HepG2 (cell line): Measurements from ENCODE around the gene CCL19. TPM values are rescaled to one million over a fixed set of nuclear protein-coding genes. Genes with fewer than 3 reads are reported as not detected.

Experiments
- ATAC-seq: fragments of 200-7000 bp; cut with Tn5 transposase; 3 replicates; pipeline ENCODE4 v1.9.1; 2020; ENCODE audit warnings: mild to moderate bottlenecking, moderate library complexity
- BruUV-seq: library from RNA; stranded (reverse); fragments of 400-500 nt; replicated peaks from 2 replicates; lab custom pipeline; 2021; lab: Mats Ljungman, UMichigan
- CTCF ChIA-PET: fragments of 300-600 bp; formaldehyde crosslinking; extraction: SDS; loops from one replicate; lab custom pipeline; 2021; ENCODE audit warnings: low total read pairs, inconsistent platforms, low intra/inter-chr PET ratio; lab: Yijun Ruan, JAX
- POLR2A ChIA-PET: fragments of 350-600 bp; sonication (Branson Sonifier 250); formaldehyde crosslinking; loops from one replicate; lab custom pipeline; 2020; ENCODE audit warnings: antibody characterized with exemption, inconsistent platforms; lab: Yijun Ruan, JAX
- DNase-seq: peaks from one replicate; pipeline ENCODE4 v3.0.0-alpha.2; 2015; ENCODE audit warnings: low spot score
- FAIRE-seq: peaks from 3 replicates; lab custom pipeline; 2011; peaks lifted over from hg19 to GRCh38; lab: Jason Lieb, UNC
- H2AFZ ChIP-seq: one replicate; pipeline ENCODE4 v1.6.1; 2011; ENCODE audit warnings: low read length, inconsistent platforms
- H3K27ac ChIP-seq: fragments of 300-600 bp; 3 replicates; pipeline ENCODE4 v1.8.0; 2011; ENCODE audit warnings: mixed run types, mild to moderate bottlenecking, mixed read lengths, low read length, inconsistent platforms; ENCODE audit not compliant: insufficient read depth; ENCODE audit errors: extremely low read length
- H3K27me3 ChIP-seq, 2 experiments: fragments of 200-600 bp in 1 of 2; 2 replicates in 1 of 2; 3 replicates in 1 of 2; pipeline versions ENCODE4 v1.6.0 to v1.8.0; 2011; ENCODE audit warnings: low read length in 2 of 2, mild to moderate bottlenecking in 2 of 2, moderate library complexity in 2 of 2, inconsistent platforms in 1 of 2; ENCODE audit not compliant: insufficient read depth in 2 of 2, control insufficient read depth in 1 of 2
- H3K36me3 ChIP-seq, 2 experiments: fragments of 200-600 bp in 1 of 2; replicated peaks in 1 of 2; 2 replicates in 1 of 2; 3 replicates in 1 of 2; pipeline versions ENCODE4 v1.5.1 to v1.8.0; 2011; ENCODE audit warnings: low read length in 2 of 2, inconsistent platforms in 1 of 2; ENCODE audit not compliant: insufficient read depth in 2 of 2, control insufficient read depth in 1 of 2
- H3K4me1 ChIP-seq: 2 replicates; pipeline ENCODE4 v1.5.1; 2012; ENCODE audit warnings: low read length, inconsistent platforms; ENCODE audit not compliant: insufficient read depth
- H3K4me2 ChIP-seq: 2 replicates; pipeline ENCODE4 v1.6.0; 2011; ENCODE audit warnings: low read depth, low read length, inconsistent platforms
- H3K4me3 ChIP-seq, 3 experiments: fragments of 200-600 bp in 1 of 3; sonication (generic), shearing (Covaris generic) in 1 of 3; replicated peaks in 1 of 3; 2 replicates each; pipeline ENCODE4 v1.5.1; 2011 to 2016; ENCODE audit warnings: low read length in 3 of 3, inconsistent platforms in 2 of 3, low read depth in 2 of 3, mild to moderate bottlenecking in 2 of 3, control low read depth in 1 of 3, mixed read lengths in 1 of 3; ENCODE audit not compliant: insufficient read depth in 1 of 3
- H3K79me2 ChIP-seq: one replicate; pipeline ENCODE4 v1.6.1; 2011; ENCODE audit warnings: low read length, inconsistent platforms; ENCODE audit not compliant: insufficient read depth
- H3K9ac ChIP-seq: 2 replicates; pipeline ENCODE4 v1.6.0; 2011; ENCODE audit warnings: mild to moderate bottlenecking, low read depth, low read length, inconsistent platforms; ENCODE audit not compliant: insufficient read depth
- H3K9me3 ChIP-seq: 2 replicates; pipeline ENCODE4 v1.5.1; 2012; ENCODE audit warnings: mild to moderate bottlenecking, low read length
- H4K20me1 ChIP-seq: 2 replicates; pipeline ENCODE4 v1.6.0; 2011; ENCODE audit warnings: inconsistent platforms, mild to moderate bottlenecking, low read length, moderate library complexity; ENCODE audit not compliant: insufficient read depth
- EED ChIP-seq: sonication (generic); formaldehyde crosslinking; IDR thresholded peaks from 2 replicates; pipeline ENCODE4 v1.5.0; 2020; ENCODE audit warnings: mild to moderate bottlenecking, missing genetic modification reagents
- ESRRA ChIP-seq: sonication (generic); formaldehyde crosslinking; IDR thresholded peaks from 2 replicates; pipeline ENCODE4 v1.5.1; 2020; ENCODE audit warnings: mild to moderate bottlenecking, low read depth, missing genetic modification reagents
- NCOA1 ChIP-seq: sonication (generic); formaldehyde crosslinking; IDR thresholded peaks from 2 replicates; pipeline ENCODE4 v1.9.0; 2021; ENCODE audit warnings: missing genetic modification reagents
- PCBP2 ChIP-seq: fragments of 200-400 bp; formaldehyde crosslinking; optimal IDR thresholded peaks from 2 replicates; pipeline ENCODE3; 2018; ENCODE audit warnings: low read length, low read depth; ENCODE audit not compliant: poor library complexity, severe bottlenecking
- RNF219 ChIP-seq: sonication (generic); formaldehyde crosslinking; IDR thresholded peaks from 2 replicates; pipeline ENCODE4 v1.5.0; 2020; ENCODE audit warnings: mild to moderate bottlenecking, missing genetic modification reagents
- ZBTB8A ChIP-seq: sonication (generic); formaldehyde crosslinking; IDR thresholded peaks from 2 replicates; pipeline ENCODE4 v1.4.0; 2020; ENCODE audit warnings: mild to moderate bottlenecking, low read depth, missing genetic modification reagents, borderline replicate concordance
- ZMYM2 ChIP-seq: sonication (generic); formaldehyde crosslinking; IDR thresholded peaks from 2 replicates; pipeline ENCODE4 v1.8.0; 2022; ENCODE audit warnings: mild to moderate bottlenecking, missing genetic modification reagents
- ZNF235 ChIP-seq: sonication (generic); formaldehyde crosslinking; IDR thresholded peaks from 2 replicates; pipeline ENCODE4 v1.8.1; 2023; ENCODE audit warnings: mild to moderate bottlenecking, missing genetic modification reagents, borderline replicate concordance
- ZNF550 ChIP-seq: sonication (generic); formaldehyde crosslinking; IDR thresholded peaks from 2 replicates; pipeline ENCODE4 v1.4.0; 2020; ENCODE audit warnings: mild to moderate bottlenecking, missing genetic modification reagents, borderline replicate concordance
- ZSCAN5A ChIP-seq: sonication (generic); formaldehyde crosslinking; IDR thresholded peaks from 2 replicates; pipeline ENCODE4 v1.8.0; 2022; ENCODE audit warnings: mild to moderate bottlenecking, missing genetic modification reagents, borderline replicate concordance
- whole genome bisulfite sequencing: methylation state at CpG from one replicate; pipeline ENCODE4 v1.1.6; 2017; ENCODE audit warnings: low lambda C conversion rate; 5-methylcytosine and 5-hydroxymethylcytosine counted together
- in situ Hi-C: cut with HindIII; loops from 2 replicates; pipeline ENCODE4 v1.10.0; 2017; ENCODE audit warnings: low pct_unique_long_range_greater_than_20kb; ENCODE audit not compliant: extremely low pct_ligation_motif_present
- intact Hi-C: fragments of 100-400 bp; cut with micrococcal nuclease; formaldehyde crosslinking; loops from one replicate; pipeline ENCODE4 v1.10.0; 2022; ENCODE audit not compliant: unreplicated experiment
- polyA plus RNA-seq, 8 experiments: library from polyadenylated mRNA; depleted of rRNA in 3 of 8; stranded (reverse) in 7 of 8; unstranded in 1 of 8; fragments of >200 nt; fragmentation: Illumina TruSeq in 4 of 8; extraction: Trizol in 4 of 8; gene quantifications; 2 replicates each; pipeline versions ENCODE4 v1.2.1 to v1.2.3, GENCODE V29; 2011 to 2016; ENCODE audit warnings: low read depth in 4 of 8, missing spikeins in 1 of 8, mixed read lengths in 1 of 8; ENCODE audit not compliant: insufficient read depth in 1 of 8
- total RNA-seq, 5 experiments: library from RNA; depleted of rRNA; stranded (reverse); fragments of >200 nt; fragmentation: Illumina TruSeq; extraction: Trizol; gene quantifications; 2 replicates each; pipeline ENCODE4 v1.2.3, GENCODE V29; 2016; ENCODE audit warnings: low read depth in 1 of 5
- TF ChIP-seq, protein P1 (sequence below), 2 experiments: sonication (generic) in 1 of 2; formaldehyde crosslinking in 1 of 2; IDR thresholded peaks; 2 replicates each; pipeline versions ENCODE4 v1.4.0 to v1.6.1; 2018 to 2020; ENCODE audit warnings: missing genetic modification reagents in 2 of 2, borderline replicate concordance in 1 of 2, low read depth in 1 of 2, mild to moderate bottlenecking in 1 of 2, missing biosample characterization in 1 of 2
- TF ChIP-seq, protein P2 (sequence below): sonication (generic); formaldehyde crosslinking; IDR thresholded peaks from 2 replicates; pipeline ENCODE4 v1.4.0; 2020; ENCODE audit warnings: mild to moderate bottlenecking, missing genetic modification reagents

CCL19 gene
- total and polyA plus RNA-seq, 2 of the 13 experiments (the other 11 are each of a cell fraction or from before 2014, with no cell fraction given): not detected

- TF ChIP-seq, protein P1, sequence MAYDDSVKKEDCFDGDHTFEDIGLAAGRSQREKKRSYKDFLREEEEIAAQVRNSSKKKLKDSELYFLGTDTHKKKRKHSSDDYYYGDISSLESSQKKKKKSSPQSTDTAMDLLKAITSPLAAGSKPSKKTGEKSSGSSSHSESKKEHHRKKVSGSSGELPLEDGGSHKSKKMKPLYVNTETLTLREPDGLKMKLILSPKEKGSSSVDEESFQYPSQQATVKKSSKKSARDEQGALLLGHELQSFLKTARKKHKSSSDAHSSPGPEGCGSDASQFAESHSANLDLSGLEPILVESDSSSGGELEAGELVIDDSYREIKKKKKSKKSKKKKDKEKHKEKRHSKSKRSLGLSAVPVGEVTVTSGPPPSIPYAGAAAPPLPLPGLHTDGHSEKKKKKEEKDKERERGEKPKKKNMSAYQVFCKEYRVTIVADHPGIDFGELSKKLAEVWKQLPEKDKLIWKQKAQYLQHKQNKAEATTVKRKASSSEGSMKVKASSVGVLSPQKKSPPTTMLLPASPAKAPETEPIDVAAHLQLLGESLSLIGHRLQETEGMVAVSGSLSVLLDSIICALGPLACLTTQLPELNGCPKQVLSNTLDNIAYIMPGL (CRISPR knock-in tag; IDR thresholded peaks at IDR 0.05; ENCODE audit: borderline replicate concordance in 1 of 2, low read depth in 1 of 2): peak; percentile 47 to 63; a peak in 2 of 4 replicates
- TF ChIP-seq ZMYM2 (CRISPR knock-in tag) (peak; percentile 76), ZBTB8A (CRISPR knock-in tag) (no peak), ESRRA (CRISPR knock-in tag) (peak; percentile 78), PCBP2 (no peak), ZSCAN5A (CRISPR knock-in tag) (no peak), ZNF550 (CRISPR knock-in tag) (no peak), ZNF235 (CRISPR knock-in tag) (no peak)
- TF ChIP-seq, all 625 proteins: peak for 130
Measured at GRCh38 chr9:34644766-34645314, 46.2 kb downstream of the CCL19 start (continued).

DNA sequence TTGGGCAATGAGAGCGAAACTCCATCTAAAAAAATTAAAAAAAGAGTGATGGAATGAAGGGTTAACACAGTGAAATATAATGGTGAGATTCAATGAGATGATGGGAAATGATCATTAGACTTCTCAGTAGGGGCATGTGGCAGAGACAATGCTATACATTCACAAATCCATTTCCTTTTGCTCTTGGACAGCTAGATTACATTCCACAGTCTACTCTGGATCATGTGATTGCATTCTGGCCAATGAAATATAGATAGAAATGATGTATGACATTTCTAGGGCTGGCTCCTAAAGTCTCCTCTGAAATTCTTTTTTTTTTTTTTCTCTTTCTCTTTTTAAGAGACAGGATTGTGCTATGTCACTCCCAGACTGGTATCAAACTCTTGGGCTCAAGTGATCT is 48.4 kb downstream of the CCL19 start:
- Histone ChIP-seq H3K4me2 (no peak overlapping the region), H3K9me3 (no peaks in the 10 kb centered on the region), H3K27ac (peak overlapping the region; percentile 50), H3K4me3 (no peak overlapping the region), H3K36me3 (no peaks in the 10 kb centered on the region), H4K20me1 (no peaks in the 10 kb centered on the region), H3K9ac (no peak overlapping the region), H2AFZ (no peak overlapping the region), H3K4me1 (peaks cover 69% of the 10 kb centered on the region), H3K79me2 (peaks cover 6% of the 10 kb centered on the region), H3K27me3 (no peaks in the 10 kb centered on the region; a peak in 1 of 5 replicates)
- FAIRE-seq (no peak), ATAC-seq (no peak), DNase-seq (no peak)
- WGBS: 100% methylated on average over 1 of the region's 1 CpG
- BruUV-seq: no TSS peak
- intact Hi-C loops (no loop called here), in situ Hi-C loops (no loop called here)
- ChIA-PET CTCF (no interaction called here), POLR2A (interaction anchor here (1.0 to 1.2 kb wide), 2 partner anchors 9 kb away, joined by 3 to 6 read pairs; partner anchors contain the start of gene IL11RA)
- TF ChIP-seq, protein P2, sequence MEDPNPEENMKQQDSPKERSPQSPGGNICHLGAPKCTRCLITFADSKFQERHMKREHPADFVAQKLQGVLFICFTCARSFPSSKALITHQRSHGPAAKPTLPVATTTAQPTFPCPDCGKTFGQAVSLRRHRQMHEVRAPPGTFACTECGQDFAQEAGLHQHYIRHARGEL (CRISPR knock-in tag): no peak
- no peak for TF ChIP-seq RNF219 (CRISPR knock-in tag)
- TF ChIP-seq NCOA1: no peak
- no peak for TF ChIP-seq EED
